Measurements from ENCODE around the gene MLNR. TPM values are rescaled to one million over a fixed set of nuclear protein-coding genes. Genes with fewer than 3 reads are reported as not detected.

MLNR gene
- total RNA-seq, 1 experiment from 2014 or later: 0.28 TPM

GRCh38 chr13:49210114-49210513 lies 10.0 kb upstream of the MLNR start:
- Mint-ChIP-seq H3K36me3 (ENCODE audit: insufficient read depth, unreplicated experiment) (peaks cover 6% of the 10 kb centered on the region), H3K27ac (ENCODE audit: unreplicated experiment) (no peak overlapping the region), H3K9me3 (ENCODE audit: low read depth, unreplicated experiment) (no peaks in the 10 kb centered on the region), H3K4me1 (ENCODE audit: low read depth, unreplicated experiment) (no peaks in the 10 kb centered on the region), H3K27me3 (ENCODE audit: unreplicated experiment) (no peaks in the 10 kb centered on the region), H3K4me3 (ENCODE audit: low read depth, unreplicated experiment) (no peak overlapping the region)
- TF ChIP-seq, protein P1, sequence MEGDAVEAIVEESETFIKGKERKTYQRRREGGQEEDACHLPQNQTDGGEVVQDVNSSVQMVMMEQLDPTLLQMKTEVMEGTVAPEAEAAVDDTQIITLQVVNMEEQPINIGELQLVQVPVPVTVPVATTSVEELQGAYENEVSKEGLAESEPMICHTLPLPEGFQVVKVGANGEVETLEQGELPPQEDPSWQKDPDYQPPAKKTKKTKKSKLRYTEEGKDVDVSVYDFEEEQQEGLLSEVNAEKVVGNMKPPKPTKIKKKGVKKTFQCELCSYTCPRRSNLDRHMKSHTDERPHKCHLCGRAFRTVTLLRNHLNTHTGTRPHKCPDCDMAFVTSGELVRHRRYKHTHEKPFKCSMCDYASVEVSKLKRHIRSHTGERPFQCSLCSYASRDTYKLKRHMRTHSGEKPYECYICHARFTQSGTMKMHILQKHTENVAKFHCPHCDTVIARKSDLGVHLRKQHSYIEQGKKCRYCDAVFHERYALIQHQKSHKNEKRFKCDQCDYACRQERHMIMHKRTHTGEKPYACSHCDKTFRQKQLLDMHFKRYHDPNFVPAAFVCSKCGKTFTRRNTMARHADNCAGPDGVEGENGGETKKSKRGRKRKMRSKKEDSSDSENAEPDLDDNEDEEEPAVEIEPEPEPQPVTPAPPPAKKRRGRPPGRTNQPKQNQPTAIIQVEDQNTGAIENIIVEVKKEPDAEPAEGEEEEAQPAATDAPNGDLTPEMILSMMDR (IDR thresholded peaks at IDR 0.05; ENCODE audit: unreplicated experiment): no peak
- CTCF ChIA-PET: interaction anchor here (0.6 kb wide), 1 partner anchor 1357 kb away, joined by 3 read pairs; no protein-coding TSS in a partner anchor
- intact Hi-C loops (cut with micrococcal nuclease; ENCODE audit: unreplicated experiment): no loop called here
- BruUV-seq (replicated peaks): no TSS peak
- no peak for DNase-seq

DNA sequence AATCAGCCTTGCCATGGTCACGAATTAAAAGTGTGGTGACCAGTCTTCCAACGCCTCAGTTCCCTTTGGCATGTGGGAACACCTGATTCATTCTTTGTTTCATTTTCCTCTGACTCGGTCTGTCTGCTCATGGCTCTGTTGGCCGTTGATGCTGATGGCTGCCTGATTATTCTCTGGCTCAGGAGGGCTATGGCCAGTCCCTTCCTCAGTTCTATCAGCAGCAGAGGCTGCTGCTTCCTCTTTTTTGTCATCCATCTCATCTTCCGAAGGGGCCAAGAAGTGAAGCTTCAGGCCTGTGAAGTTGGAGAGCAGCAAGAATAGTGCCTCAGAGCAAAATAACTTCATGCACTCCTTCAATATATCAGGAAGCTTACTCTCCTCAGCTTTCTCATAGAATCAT lies 9.5 kb upstream of the MLNR start:
- Mint-ChIP-seq H3K27me3 (ENCODE audit: unreplicated experiment) (no peaks in the 10 kb centered on the region), H3K4me3 (ENCODE audit: low read depth, unreplicated experiment) (no peak overlapping the region), H3K36me3 (ENCODE audit: insufficient read depth, unreplicated experiment) (peaks cover 6% of the 10 kb centered on the region), H3K27ac (ENCODE audit: unreplicated experiment) (no peak overlapping the region), H3K9me3 (ENCODE audit: low read depth, unreplicated experiment) (no peaks in the 10 kb centered on the region), H3K4me1 (ENCODE audit: low read depth, unreplicated experiment) (no peaks in the 10 kb centered on the region)
- CTCF ChIA-PET: no interaction called here
- no TSS peak for BruUV-seq (replicated peaks)
- intact Hi-C loops (cut with micrococcal nuclease; ENCODE audit: unreplicated experiment): no loop called here
- no peak for DNase-seq
- TF ChIP-seq, protein P1 (IDR thresholded peaks at IDR 0.05; ENCODE audit: unreplicated experiment): no peak

- no peaks in the 10 kb centered on the region for H3K9me3 Mint-ChIP-seq (ENCODE audit: low read depth, unreplicated experiment)
- no peak overlapping the region for H3K27ac Mint-ChIP-seq (ENCODE audit: unreplicated experiment)
- H3K27me3 Mint-ChIP-seq (ENCODE audit: unreplicated experiment): peaks cover 16% of the 10 kb centered on the region
- TF ChIP-seq, protein P1 (IDR thresholded peaks at IDR 0.05; ENCODE audit: unreplicated experiment): no peak
- H3K36me3 Mint-ChIP-seq (ENCODE audit: insufficient read depth, unreplicated experiment): peaks cover 10% of the 10 kb centered on the region
- DNase-seq: no peak
- H3K4me1 Mint-ChIP-seq (ENCODE audit: low read depth, unreplicated experiment): no peaks in the 10 kb centered on the region
- BruUV-seq (replicated peaks): no TSS peak
- H3K4me3 Mint-ChIP-seq (ENCODE audit: low read depth, unreplicated experiment): no peak overlapping the region
- CTCF ChIA-PET: no interaction called here
- intact Hi-C loops (cut with micrococcal nuclease; ENCODE audit: unreplicated experiment): no loop called here
Observed at GRCh38 chr13:49213539-49213938, 6.6 kb upstream of the MLNR start.

GRCh38 chr13:49213997-49214916 lies 5.9 kb upstream of the MLNR start:
- BruUV-seq (replicated peaks): no TSS peak
- intact Hi-C loops (cut with micrococcal nuclease; ENCODE audit: unreplicated experiment): no loop called here
- Mint-ChIP-seq H3K4me3 (ENCODE audit: low read depth, unreplicated experiment) (no peak overlapping the region), H3K36me3 (ENCODE audit: insufficient read depth, unreplicated experiment) (peaks cover 10% of the 10 kb centered on the region), H3K27me3 (ENCODE audit: unreplicated experiment) (peaks cover 21% of the 10 kb centered on the region), H3K4me1 (ENCODE audit: low read depth, unreplicated experiment) (no peaks in the 10 kb centered on the region), H3K27ac (ENCODE audit: unreplicated experiment) (no peak overlapping the region), H3K9me3 (ENCODE audit: low read depth, unreplicated experiment) (no peaks in the 10 kb centered on the region)
- DNase-seq: no peak
- CTCF ChIA-PET: no interaction called here
- TF ChIP-seq, protein P1 (IDR thresholded peaks at IDR 0.05; ENCODE audit: unreplicated experiment): no peak
